GM10248 (cell line): ENCODE data around the gene SNCA.
A peak's percentile ranks its signal among the peaks of the same experiment; 100 is the strongest.

Source experiments
- CTCF ChIA-PET: fragments of 300-600 bp; sonication (Branson Sonifier 250); formaldehyde crosslinking; extraction: SDS; loops from one replicate; lab custom pipeline; 2021; ENCODE audit warnings: antibody characterized with exemption; lab: Yijun Ruan, JAX
- POLR2A ChIA-PET: fragments of 350-650 bp; sonication (Branson Sonifier 250); formaldehyde crosslinking; extraction: SDS; loops from one replicate; lab custom pipeline; 2020; ENCODE audit warnings: antibody characterized with exemption; lab: Yijun Ruan, JAX
- DNase-seq: peaks from one replicate; pipeline ENCODE4 v3.0.0; 2012; ENCODE audit errors: extremely low spot score
- CTCF ChIP-seq: IDR thresholded peaks from 2 replicates; pipeline ENCODE4 v1.5.1; 2012; ENCODE audit warnings: mild to moderate bottlenecking, low read depth; ENCODE audit errors: extremely low read depth, missing control alignments, control extremely low read depth

Gene SNCA

GRCh38 chr4:89837993-89838390 lies 1.0 kb upstream of the SNCA start:
- no peak for TF ChIP-seq CTCF
- CTCF ChIA-PET = interaction anchor here (1.5 kb wide), 1 partner anchor 9 kb away, joined by 6 read pairs; no protein-coding TSS in a partner anchor
- POLR2A ChIA-PET = no interaction called here
- DNase-seq = no peak

- ChIA-PET POLR2A (no interaction called here), CTCF (no interaction called here)
- peak; percentile 25 for DNase-seq
- no peak for TF ChIP-seq CTCF
Measured at GRCh38 chr4:89837385-89837992, 528 bp upstream of the SNCA start.

GRCh38 chr4:89836031-89836745 lies 773 bp downstream of the SNCA start:
- CTCF ChIA-PET = interaction anchor here (1.2 kb wide), 2 partner anchors 9 to 26 kb away, joined by 3 to 4 read pairs; no protein-coding TSS in a partner anchor
- POLR2A ChIA-PET = no interaction called here
- peak; percentile 10 for DNase-seq
- TF ChIP-seq CTCF = no peak

GRCh38 chr4:89835413-89835812 lies 1.5 kb downstream of the SNCA start:
- no peak for TF ChIP-seq CTCF
- POLR2A ChIA-PET = no interaction called here
- CTCF ChIA-PET = interaction anchor here (1.2 kb wide), 2 partner anchors 9 to 27 kb away, joined by 3 to 4 read pairs; no protein-coding TSS in a partner anchor
- no peak for DNase-seq

GRCh38 chr4:89834486-89835209 lies 2.3 kb downstream of the SNCA start:
- no peak for DNase-seq
- no peak for TF ChIP-seq CTCF
- CTCF ChIA-PET = interaction anchor here (1.0 kb wide), 1 partner anchor 70 kb away, joined by 3 read pairs; no protein-coding TSS in a partner anchor
- POLR2A ChIA-PET = no interaction called here

- no peak for TF ChIP-seq CTCF
- POLR2A ChIA-PET = no interaction called here
- peak; percentile 40 for DNase-seq
- CTCF ChIA-PET = interaction anchor here (0.7 to 2.0 kb wide), 4 partner anchors 9 to 38 kb away, joined by 3 to 7 read pairs (median 4); no protein-coding TSS in a partner anchor
Measured at GRCh38 chr4:89829470-89830138, 7.4 kb downstream of the SNCA start.
